GM12878 (cell line): ENCODE measurements around the gene ZNF311. TPM values are rescaled to one million over a fixed set of nuclear protein-coding genes. Genes with fewer than 3 reads are reported as not detected.

Experiments
- FOXM1 ChIP-seq: IDR thresholded peaks from 2 replicates; pipeline ENCODE4 v1.6.1; 2012; ENCODE audit warnings: low read depth, mild to moderate bottlenecking, inconsistent platforms, low read length, moderate library complexity
- IRF4 ChIP-seq: IDR thresholded peaks from 2 replicates; pipeline ENCODE4 v1.6.1; 2011; ENCODE audit warnings: low read depth, low read length
- MEF2B ChIP-seq: fragments of 450-650 bp; IDR thresholded peaks from 2 replicates; pipeline ENCODE4 v1.6.1; 2018; ENCODE audit warnings: mild to moderate bottlenecking, moderate library complexity; ENCODE audit not compliant: partially characterized antibody, poor library complexity, severe bottlenecking
- MLLT1 ChIP-seq: fragments of 450-650 bp; IDR thresholded peaks from 2 replicates; pipeline ENCODE4 v1.6.1; 2016; ENCODE audit warnings: mild to moderate bottlenecking
- NBN ChIP-seq: fragments of 450-650 bp; IDR thresholded peaks from 2 replicates; pipeline ENCODE4 v1.6.1; 2016
- SMC3 ChIP-seq: IDR thresholded peaks from 2 replicates; pipeline ENCODE4 v1.6.1; 2011; ENCODE audit warnings: low read length, improper control_type of control experiment, borderline replicate concordance
- SREBF1 ChIP-seq: IDR thresholded peaks from 2 replicates; pipeline ENCODE4 v1.6.1; 2012; ENCODE audit warnings: mild to moderate bottlenecking, low read length
- TCF7 ChIP-seq: IDR thresholded peaks from 2 replicates; pipeline ENCODE4 v1.6.1; 2014; ENCODE audit warnings: antibody characterized with exemption, borderline replicate concordance
- ZNF592 ChIP-seq: fragments of 450-650 bp; IDR thresholded peaks from 2 replicates; pipeline ENCODE4 v1.6.1; 2017; ENCODE audit warnings: mild to moderate bottlenecking, moderate library complexity
- polyA plus RNA-seq, 11 experiments: library from polyadenylated mRNA; depleted of rRNA in 4 of 11; unstranded in 6 of 11; stranded (reverse) in 5 of 11; fragments of >200 nt; fragmentation: Nextera tagmentation in 4 of 11; fragmentation: Illumina TruSeq in 1 of 11; extraction: Ambion mirVana in 4 of 11; extraction: Trizol in 1 of 11; gene quantifications; 1 replicate in 1 of 11; 2 replicates in 10 of 11; pipeline versions ENCODE4 v1.2.1 to v1.2.3, GENCODE V29; 2011 to 2016; ENCODE audit warnings: inconsistent platforms in 2 of 11, missing spikeins in 2 of 11, low read depth in 1 of 11
- total RNA-seq, 4 experiments: library from RNA; depleted of rRNA in 3 of 4; stranded (reverse); fragments of >200 nt in 3 of 4; fragmentation: Illumina TruSeq in 1 of 4; extraction: Trizol in 1 of 4; gene quantifications; 2 replicates each; pipeline versions ENCODE4 v1.2.1 to v1.2.3, GENCODE V29; 2013 to 2021
- TF ChIP-seq, protein P1 (sequence below): IDR thresholded peaks from 2 replicates; pipeline ENCODE4 v1.6.1; 2011; ENCODE audit warnings: low read depth, low read length, improper control_type of control experiment, borderline replicate concordance

ZNF311 gene
- total and polyA plus RNA-seq, 10 of the 15 experiments (the other 5 are each of a cell fraction or from before 2014, with no cell fraction given): 0.07 TPM; not detected in 9

- TF ChIP-seq ZNF592: no peak
- no peak for TF ChIP-seq SREBF1
- TF ChIP-seq MEF2B: no peak
- peak; percentile 14; the same call in 1 of the 2 replicates for TF ChIP-seq FOXM1
- no peak for TF ChIP-seq NBN
- peak; percentile 88 for TF ChIP-seq SMC3
- no peak for TF ChIP-seq TCF7
- TF ChIP-seq MLLT1: no peak
- TF ChIP-seq, protein P1, sequence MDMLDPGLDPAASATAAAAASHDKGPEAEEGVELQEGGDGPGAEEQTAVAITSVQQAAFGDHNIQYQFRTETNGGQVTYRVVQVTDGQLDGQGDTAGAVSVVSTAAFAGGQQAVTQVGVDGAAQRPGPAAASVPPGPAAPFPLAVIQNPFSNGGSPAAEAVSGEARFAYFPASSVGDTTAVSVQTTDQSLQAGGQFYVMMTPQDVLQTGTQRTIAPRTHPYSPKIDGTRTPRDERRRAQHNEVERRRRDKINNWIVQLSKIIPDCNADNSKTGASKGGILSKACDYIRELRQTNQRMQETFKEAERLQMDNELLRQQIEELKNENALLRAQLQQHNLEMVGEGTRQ: no peak
- peak; percentile 59; the same call in 1 of the 2 replicates for TF ChIP-seq IRF4
Observed at GRCh38 chr6:29016559-29017427, 11.7 kb upstream of the ZNF311 start (continued).
